OCI-LY7 (cell line): ENCODE results near the gene TDRD5. TPM values are rescaled to one million over a fixed set of nuclear protein-coding genes. Genes with fewer than 3 reads are reported as not detected.

Experiments used
- BruUV-seq: library from RNA; stranded (reverse); fragments of 400-500 nt; replicated peaks from 2 replicates; lab custom pipeline; 2021; lab: Mats Ljungman, UMichigan
- CTCF ChIA-PET: fragments of 300-600 bp; sonication (Branson Sonifier 250); formaldehyde crosslinking; loops from one replicate; lab custom pipeline; 2022; ENCODE audit warnings: antibody characterized with exemption; ENCODE audit not compliant: unreplicated experiment; lab: Charles Lee
- POLR2A ChIA-PET: fragments of 300-600 bp; sonication (Branson Sonifier 250); formaldehyde crosslinking; loops from one replicate; lab custom pipeline; 2022; ENCODE audit warnings: antibody characterized with exemption; lab: Charles Lee
- DNase-seq: peaks from one replicate; pipeline ENCODE4 v3.0.0-alpha.2; 2015; ENCODE audit warnings: low spot score
- H2AFZ ChIP-seq: fragments of 200-600 bp; sonication (generic), shearing (Covaris generic); 2 replicates; pipeline ENCODE4 v1.6.1; 2014; ENCODE audit warnings: mild to moderate bottlenecking, antibody characterized with exemption, low read length, moderate library complexity
- H3K27ac ChIP-seq: fragments of 200-600 bp; sonication (generic); 2 replicates; pipeline ENCODE4 v1.5.1; 2014; ENCODE audit warnings: mixed run types, low read depth, mild to moderate bottlenecking, moderate library complexity, low read length, inconsistent platforms; ENCODE audit not compliant: poor library complexity, severe bottlenecking
- H3K36me3 ChIP-seq: fragments of 200-600 bp; sonication (generic); 2 replicates; pipeline ENCODE4 v1.6.1; 2014; ENCODE audit warnings: mild to moderate bottlenecking, antibody characterized with exemption, low read length, moderate library complexity, mixed read lengths; ENCODE audit not compliant: insufficient read depth
- H3K4me1 ChIP-seq: fragments of 200-600 bp; sonication (generic); 2 replicates; pipeline ENCODE4 v1.5.1; 2014; ENCODE audit warnings: mild to moderate bottlenecking, low read length; ENCODE audit not compliant: insufficient read depth, poor library complexity, severe bottlenecking
- H3K4me2 ChIP-seq: fragments of 200-600 bp; sonication (generic); 2 replicates; pipeline ENCODE4 v1.6.1; 2014; ENCODE audit warnings: mild to moderate bottlenecking, low read length
- H3K4me3 ChIP-seq: fragments of 200-600 bp; sonication (generic); 2 replicates; pipeline ENCODE4 v1.5.1; 2014; ENCODE audit warnings: mild to moderate bottlenecking, low read depth, low read length; ENCODE audit not compliant: poor library complexity, severe bottlenecking
- H3K79me2 ChIP-seq: fragments of 200-600 bp; sonication (generic); 2 replicates; pipeline ENCODE4 v1.6.1; 2016; ENCODE audit warnings: low read depth, mild to moderate bottlenecking, low read length, moderate library complexity, mixed read lengths; ENCODE audit not compliant: insufficient read depth
- H3K9me2 ChIP-seq: fragments of 200-600 bp; sonication (generic); 2 replicates; pipeline ENCODE4 v1.6.1; 2016; ENCODE audit warnings: mild to moderate bottlenecking, low read length, mixed read lengths; ENCODE audit not compliant: insufficient read depth
- H3K9me3 ChIP-seq: fragments of 200-600 bp; sonication (generic); 2 replicates; pipeline ENCODE4 v1.6.1; 2014; ENCODE audit warnings: mild to moderate bottlenecking, mixed run types, low read length, mixed read lengths
- H4K20me1 ChIP-seq: fragments of 200-600 bp; sonication (generic); 2 replicates; pipeline ENCODE4 v1.6.1; 2014; ENCODE audit warnings: mild to moderate bottlenecking, antibody characterized with exemption, low read length, moderate library complexity, mixed read lengths; ENCODE audit not compliant: insufficient read depth
- CTCF ChIP-seq: fragments of 200-600 bp; sonication (generic); conservative IDR thresholded peaks from 2 replicates; pipeline ENCODE4 v1.5.1; 2014; ENCODE audit warnings: mild to moderate bottlenecking, antibody characterized with exemption, low read length, moderate library complexity, mixed read lengths
- EZH2phosphoT487 ChIP-seq: fragments of 200-600 bp; sonication (generic); IDR thresholded peaks from 2 replicates; pipeline ENCODE4 v1.6.1; 2018; ENCODE audit warnings: low read depth, borderline replicate concordance, mild to moderate bottlenecking, mixed run types, antibody characterized with exemption, low read length, moderate library complexity, mixed read lengths
- intact Hi-C: fragments of 100-400 bp; cut with micrococcal nuclease; formaldehyde crosslinking; loops from one replicate; pipeline ENCODE4 v1.10.0; 2022; ENCODE audit not compliant: unreplicated experiment
- total RNA-seq, 2 experiments: library from RNA; depleted of rRNA in 1 of 2; stranded (reverse); fragments of >200 nt in 1 of 2; shearing (Covaris generic) in 1 of 2; gene quantifications; 2 replicates each; pipeline ENCODE4 v1.2.3, GENCODE V29; 2014 to 2022

TDRD5 gene
- total RNA-seq, 2 experiments from 2014 or later, result not detected

DNA sequence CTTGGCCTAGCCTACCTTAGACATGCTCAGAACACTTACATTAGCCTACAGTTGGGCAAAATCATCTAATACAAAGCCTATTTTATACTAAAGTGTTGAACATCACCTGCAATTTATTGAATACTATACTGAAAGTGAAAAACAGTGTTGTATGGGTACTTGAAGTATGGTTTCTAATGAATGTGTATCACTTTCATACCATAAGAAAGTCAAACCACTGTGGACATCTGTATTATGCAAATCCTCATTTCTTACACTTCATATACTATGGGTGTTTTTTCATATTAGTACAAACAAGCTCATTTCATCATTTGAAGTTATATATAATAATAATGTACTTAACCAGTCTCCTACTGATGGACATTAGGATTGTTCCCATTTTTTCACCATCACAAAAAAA lies 41.2 kb downstream of the TDRD5 start:
- BruUV-seq, result no TSS peak
- Histone ChIP-seq H3K79me2 (no peaks in the 10 kb centered on the region), H4K20me1 (no peaks in the 10 kb centered on the region), H3K4me1 (no peaks in the 10 kb centered on the region), H3K9me2 (no peaks in the 10 kb centered on the region), H3K4me2 (no peak overlapping the region), H2AFZ (no peak overlapping the region), H3K9me3 (no peaks in the 10 kb centered on the region), H3K4me3 (no peak overlapping the region), H3K36me3 (no peaks in the 10 kb centered on the region), H3K27ac (no peak overlapping the region)
- ChIA-PET CTCF (no interaction called here), POLR2A (no interaction called here)
- DNase-seq, result no peak
- TF ChIP-seq EZH2phosphoT487 (no peak), CTCF (no peak)
- intact Hi-C loops, result no loop called here

DNA sequence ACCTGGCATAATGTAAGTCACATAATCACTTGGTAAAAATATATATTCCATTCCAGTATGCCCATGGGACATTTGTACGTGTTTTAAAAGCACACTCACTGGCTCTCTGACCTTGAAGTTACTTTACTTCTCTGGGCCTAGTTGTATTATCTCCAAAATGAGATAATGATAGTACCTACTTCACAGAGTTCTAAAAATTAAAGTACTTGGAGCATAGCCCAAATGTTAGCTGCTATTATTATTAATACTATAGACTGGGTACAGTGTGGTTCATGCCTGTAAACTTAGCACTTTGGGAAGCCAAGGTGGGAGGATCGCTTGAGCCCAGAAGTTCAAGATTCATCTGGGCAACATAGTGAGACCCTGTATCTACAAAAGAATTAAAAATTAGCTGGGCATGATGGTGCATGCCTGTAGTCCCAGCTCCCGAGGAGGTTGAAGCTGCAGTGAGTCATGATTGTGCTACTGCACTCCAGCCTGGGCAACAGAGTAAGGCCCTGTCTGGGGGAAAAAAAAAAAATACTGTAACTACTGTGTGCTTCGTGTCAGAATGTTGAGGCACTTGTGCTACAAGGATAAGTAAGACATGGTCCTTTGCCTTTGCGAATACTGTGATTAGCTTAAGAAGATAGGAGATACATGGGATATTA lies 45.7 kb downstream of the TDRD5 start:
- no peak overlapping the region for H3K4me2 ChIP-seq
- H3K27ac ChIP-seq, result no peak overlapping the region
- H3K9me3 ChIP-seq, result no peaks in the 10 kb centered on the region
- H2AFZ ChIP-seq, result no peak overlapping the region
- H3K79me2 ChIP-seq, result no peaks in the 10 kb centered on the region
- ChIA-PET POLR2A (interaction anchor here (0.8 kb wide), 1 partner anchor 173 kb away, joined by 4 read pairs; no protein-coding TSS in a partner anchor), CTCF (no interaction called here)
- no peaks in the 10 kb centered on the region for H3K9me2 ChIP-seq
- no peak overlapping the region for H3K4me3 ChIP-seq
- no peaks in the 10 kb centered on the region for H4K20me1 ChIP-seq
- no peaks in the 10 kb centered on the region for H3K4me1 ChIP-seq
- H3K36me3 ChIP-seq, result no peaks in the 10 kb centered on the region
- DNase-seq, result no peak
- TF ChIP-seq CTCF (no peak), EZH2phosphoT487 (no peak)
- intact Hi-C loops, result no loop called here
- BruUV-seq, result no TSS peak

- DNase-seq, result no peak
- Histone ChIP-seq H3K4me3 (no peak overlapping the region), H2AFZ (no peak overlapping the region), H3K27ac (no peak overlapping the region), H4K20me1 (no peaks in the 10 kb centered on the region), H3K79me2 (no peaks in the 10 kb centered on the region), H3K4me2 (no peak overlapping the region), H3K4me1 (no peaks in the 10 kb centered on the region), H3K9me2 (no peaks in the 10 kb centered on the region), H3K9me3 (no peaks in the 10 kb centered on the region), H3K36me3 (no peaks in the 10 kb centered on the region)
- ChIA-PET POLR2A (no interaction called here), CTCF (no interaction called here)
- BruUV-seq, result no TSS peak
- TF ChIP-seq CTCF, result no peak
- TF ChIP-seq EZH2phosphoT487, result no peak
- intact Hi-C loops, result no loop called here
Observed at GRCh38 chr1:179661018-179661417, 69.4 kb downstream of the TDRD5 start.
